ENCODE results near the gene OR52A1.
"Not testable (repeated sequence)": the region's sequence is repeated elsewhere in the genome, so short reads cannot be mapped to it uniquely, and the experiment has no call there.

The OR52A1 gene

GRCh38 chr11:5188201-5188600 lies 33.6 kb upstream of the OR52A1 start:
- Histone ChIP-seq H2AFZ (ENCODE audit: low read depth, low read length) (no peak overlapping the region), H3K9ac (ENCODE audit: low read length) (no peak overlapping the region), H3K79me2 (ENCODE audit: low read length) (no peaks in the 10 kb centered on the region), H3K36me3 (replicated peaks; ENCODE audit: low read depth, low read length) (no peaks in the 10 kb centered on the region), H3K27ac (ENCODE audit: low read length) (no peak overlapping the region), H3K27me3 (ENCODE audit: low read depth, low read length) (no peaks in the 10 kb centered on the region), H3K4me2 (ENCODE audit: low read length) (no peak overlapping the region), H3K4me1 (ENCODE audit: low read length) (no peaks in the 10 kb centered on the region), H3K9me3 (ENCODE audit: insufficient read depth, low read length) (no peaks in the 10 kb centered on the region), H3K4me3 (ENCODE audit: low read length) (no peak overlapping the region), H4K20me1 (ENCODE audit: insufficient read depth, low read length) (no peaks in the 10 kb centered on the region)
- TF ChIP-seq CTCF (IDR thresholded peaks at IDR 0.05; ENCODE audit: low read depth, low read length) (no peak), EZH2phosphoT487 (IDR thresholded peaks at IDR 0.05; ENCODE audit: low read depth) (no peak)

- Histone ChIP-seq H3K4me2 (ENCODE audit: low read length) (no peak overlapping the region), H3K27me3 (ENCODE audit: low read depth, low read length) (no peaks in the 10 kb centered on the region), H3K27ac (ENCODE audit: low read length) (no peak overlapping the region), H3K4me1 (ENCODE audit: low read length) (no peaks in the 10 kb centered on the region), H3K4me3 (ENCODE audit: low read length) (no peak overlapping the region), H2AFZ (ENCODE audit: low read depth, low read length) (no peak overlapping the region), H3K9me3 (ENCODE audit: insufficient read depth, low read length) (no peaks in the 10 kb centered on the region), H3K79me2 (ENCODE audit: low read length) (no peaks in the 10 kb centered on the region), H3K36me3 (replicated peaks; ENCODE audit: low read depth, low read length) (no peaks in the 10 kb centered on the region), H4K20me1 (ENCODE audit: insufficient read depth, low read length) (no peaks in the 10 kb centered on the region), H3K9ac (ENCODE audit: low read length) (no peak overlapping the region)
- TF ChIP-seq EZH2phosphoT487 (IDR thresholded peaks at IDR 0.05; ENCODE audit: low read depth) (no peak), CTCF (IDR thresholded peaks at IDR 0.05; ENCODE audit: low read depth, low read length) (no peak)
Observed at GRCh38 chr11:5178046-5178837, 23.7 kb upstream of the OR52A1 start.

DNA sequence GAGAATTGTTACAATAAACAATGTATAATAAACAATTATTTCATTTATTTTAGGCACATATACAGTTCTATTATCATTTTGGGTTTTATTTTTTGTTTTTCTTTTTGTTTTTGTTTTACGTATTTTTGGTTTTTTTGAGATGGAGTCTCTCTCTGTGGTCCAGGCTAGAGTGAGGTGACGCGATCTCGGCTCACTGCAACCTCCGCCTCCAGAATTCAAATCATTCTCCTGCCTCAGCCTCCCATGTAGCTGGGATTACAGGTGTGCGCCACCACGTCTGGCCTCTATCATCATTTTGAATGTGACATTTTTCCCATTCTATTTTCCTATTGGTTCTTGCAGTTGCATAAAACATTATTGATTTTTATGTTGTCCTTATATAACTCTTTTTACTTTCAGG lies 20.4 kb upstream of the OR52A1 start:
- Histone ChIP-seq H2AFZ (ENCODE audit: low read depth, low read length) (no peak overlapping the region), H3K36me3 (replicated peaks; ENCODE audit: low read depth, low read length) (no peaks in the 10 kb centered on the region), H3K79me2 (ENCODE audit: low read length) (no peaks in the 10 kb centered on the region), H3K4me2 (ENCODE audit: low read length) (no peak overlapping the region), H3K9me3 (ENCODE audit: insufficient read depth, low read length) (no peaks in the 10 kb centered on the region), H3K27me3 (ENCODE audit: low read depth, low read length) (no peaks in the 10 kb centered on the region), H3K4me3 (ENCODE audit: low read length) (no peak overlapping the region), H3K4me1 (ENCODE audit: low read length) (no peaks in the 10 kb centered on the region), H3K9ac (ENCODE audit: low read length) (no peak overlapping the region), H4K20me1 (ENCODE audit: insufficient read depth, low read length) (no peaks in the 10 kb centered on the region), H3K27ac (ENCODE audit: low read length) (no peak overlapping the region)
- TF ChIP-seq EZH2phosphoT487 (IDR thresholded peaks at IDR 0.05; ENCODE audit: low read depth): no peak
- no peak for TF ChIP-seq CTCF (IDR thresholded peaks at IDR 0.05; ENCODE audit: low read depth, low read length)

GRCh38 chr11:5171856-5172255 lies 17.3 kb upstream of the OR52A1 start:
- Histone ChIP-seq H2AFZ (ENCODE audit: low read depth, low read length) (no peak overlapping the region), H3K27ac (ENCODE audit: low read length) (no peak overlapping the region), H3K36me3 (replicated peaks; ENCODE audit: low read depth, low read length) (no peaks in the 10 kb centered on the region), H3K9me3 (ENCODE audit: insufficient read depth, low read length) (no peaks in the 10 kb centered on the region), H3K27me3 (ENCODE audit: low read depth, low read length) (no peaks in the 10 kb centered on the region), H4K20me1 (ENCODE audit: insufficient read depth, low read length) (no peaks in the 10 kb centered on the region), H3K4me2 (ENCODE audit: low read length) (no peak overlapping the region), H3K4me1 (ENCODE audit: low read length) (no peaks in the 10 kb centered on the region), H3K4me3 (ENCODE audit: low read length) (no peak overlapping the region), H3K79me2 (ENCODE audit: low read length) (no peaks in the 10 kb centered on the region), H3K9ac (ENCODE audit: low read length) (no peak overlapping the region)
- TF ChIP-seq CTCF (IDR thresholded peaks at IDR 0.05; ENCODE audit: low read depth, low read length) (no peak), EZH2phosphoT487 (IDR thresholded peaks at IDR 0.05; ENCODE audit: low read depth) (no peak)

GRCh38 chr11:5165898-5166297 lies 11.3 kb upstream of the OR52A1 start:
- H4K20me1 ChIP-seq (ENCODE audit: insufficient read depth, low read length); H3K9me3 ChIP-seq (ENCODE audit: insufficient read depth, low read length); H3K4me3 ChIP-seq (ENCODE audit: low read length); H3K79me2 ChIP-seq (ENCODE audit: low read length); H2AFZ ChIP-seq (ENCODE audit: low read depth, low read length); H3K4me1 ChIP-seq (ENCODE audit: low read length); H3K27ac ChIP-seq (ENCODE audit: low read length); H3K4me2 ChIP-seq (ENCODE audit: low read length); H3K36me3 ChIP-seq (replicated peaks; ENCODE audit: low read depth, low read length); H3K27me3 ChIP-seq (ENCODE audit: low read depth, low read length); H3K9ac ChIP-seq (ENCODE audit: low read length): not testable (repeated sequence)

DNA sequence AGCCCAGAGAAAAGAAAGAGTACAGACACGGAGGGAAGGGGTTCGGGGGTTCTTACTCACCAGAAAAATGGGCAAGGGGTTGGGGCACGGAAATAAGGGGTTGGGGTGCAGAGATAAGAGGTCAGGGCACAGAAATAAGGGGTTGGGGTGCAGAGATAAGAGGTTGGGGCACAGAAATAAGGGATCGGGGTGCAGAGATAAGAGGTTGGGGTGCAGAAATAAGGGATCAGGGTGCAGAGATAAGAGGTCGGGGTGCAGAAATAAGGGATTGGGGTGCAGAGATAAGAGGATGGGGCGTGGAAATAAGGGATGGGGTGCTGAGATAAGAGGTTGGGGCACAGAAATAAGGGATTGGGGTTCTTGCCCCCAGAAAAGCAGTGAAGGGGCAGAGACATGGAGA lies 10.2 kb upstream of the OR52A1 start:
- H3K36me3 ChIP-seq (replicated peaks; ENCODE audit: low read depth, low read length); H4K20me1 ChIP-seq (ENCODE audit: insufficient read depth, low read length); H3K4me1 ChIP-seq (ENCODE audit: low read length): not testable (repeated sequence)

More for the DNA sequence above, 10.2 kb upstream of the OR52A1 start:
- not testable (repeated sequence) for H3K4me2 ChIP-seq (ENCODE audit: low read length); H3K27me3 ChIP-seq (ENCODE audit: low read depth, low read length); H2AFZ ChIP-seq (ENCODE audit: low read depth, low read length); H3K9me3 ChIP-seq (ENCODE audit: insufficient read depth, low read length); H3K27ac ChIP-seq (ENCODE audit: low read length); H3K9ac ChIP-seq (ENCODE audit: low read length); H3K79me2 ChIP-seq (ENCODE audit: low read length); H3K4me3 ChIP-seq (ENCODE audit: low read length)

Measured in OCI-LY3 (cell line).